Gastroesophageal sphincter (tissue), 4 donors: ENCODE data around the gene CEACAM5. TPM values are rescaled to one million over a fixed set of nuclear protein-coding genes. Genes with fewer than 3 reads are reported as not detected.
"Not testable (repeated sequence)": the region's sequence is repeated elsewhere in the genome, so short reads cannot be mapped to it uniquely, and the experiment has no call there.

Experiments
- ATAC-seq: fragments of 150-250 bp; one replicate; pipeline ENCODE4 v1.9.1; 2016; ENCODE audit warnings: mild to moderate bottlenecking, moderate library complexity
- H3K27ac ChIP-seq, 4 donors: fragments of 200-600 bp; sonication (generic) in 3 of 4; 1 replicate in 3 of 4; 2 replicates in 1 of 4; pipeline ENCODE4 v1.5.1; 2016 to 2019
- H3K27me3 ChIP-seq: fragments of 200-600 bp; sonication (generic); one replicate; pipeline ENCODE4 v1.5.1; 2019
- H3K36me3 ChIP-seq, 2 donors: fragments of 200-600 bp; sonication (generic); one replicate each; pipeline ENCODE4 v1.5.1; 2019; ENCODE audit warnings: control low read depth in 1 of 2
- H3K4me1 ChIP-seq, 3 donors: fragments of 200-600 bp; sonication (generic); 1 replicate in 2 of 3; 2 replicates in 1 of 3; pipeline ENCODE4 v1.5.1; 2016 to 2019; ENCODE audit warnings: control low read depth in 2 of 3
- H3K4me3 ChIP-seq, 2 donors: fragments of 200-600 bp; sonication (generic); one replicate each; pipeline ENCODE4 v1.5.1; 2019; ENCODE audit warnings: mild to moderate bottlenecking in 1 of 2, moderate library complexity in 1 of 2
- H3K9me3 ChIP-seq, 3 donors: fragments of 200-600 bp; sonication (generic); one replicate each; pipeline ENCODE4 v1.5.1; 2017 to 2019; ENCODE audit warnings: control low read depth in 2 of 3
- EP300 ChIP-seq: sonication (generic); formaldehyde crosslinking; IDR thresholded peaks from one replicate; pipeline ENCODE4 v1.6.1; 2017; ENCODE audit warnings: antibody characterized with exemption, mild to moderate bottlenecking
- POLR2A ChIP-seq, 2 donors: fragments of 450-650 bp; IDR thresholded peaks; one replicate each; pipeline ENCODE4 v1.6.1; 2017; ENCODE audit warnings: antibody characterized with exemption in 2 of 2, mild to moderate bottlenecking in 2 of 2, moderate library complexity in 1 of 2
- POLR2AphosphoS5 ChIP-seq: sonication (generic); formaldehyde crosslinking; IDR thresholded peaks from one replicate; pipeline ENCODE4 v1.6.1; 2017; ENCODE audit warnings: antibody characterized with exemption
- WGBS, 2 donors: methylation state at CpG; one replicate each; pipeline ENCODE4 v1.1.5; 2018; ENCODE audit warnings: low coverage in 1 of 2; 5-methylcytosine and 5-hydroxymethylcytosine counted together
- total RNA-seq, 4 donors: library from RNA; depleted of rRNA; stranded (reverse); fragments of >200 nt; gene quantifications; one replicate each; pipeline ENCODE4 v1.1.0, GENCODE V29; 2016
- TF ChIP-seq, protein P1 (sequence below), 4 experiments: fragments of 200-600 bp in 2 of 4; fragments of 450-650 bp in 2 of 4; sonication (generic) in 1 of 4; IDR thresholded peaks; one replicate each; pipeline ENCODE4 v1.5.1; 2017 to 2019; ENCODE audit warnings: antibody characterized with exemption in 4 of 4, mild to moderate bottlenecking in 2 of 4, moderate library complexity in 2 of 4

CEACAM5 gene
- total RNA-seq, 4 donors from 2014 or later = 0.31 to 13.9 (median 0.31) TPM; not detected in 1

DNA sequence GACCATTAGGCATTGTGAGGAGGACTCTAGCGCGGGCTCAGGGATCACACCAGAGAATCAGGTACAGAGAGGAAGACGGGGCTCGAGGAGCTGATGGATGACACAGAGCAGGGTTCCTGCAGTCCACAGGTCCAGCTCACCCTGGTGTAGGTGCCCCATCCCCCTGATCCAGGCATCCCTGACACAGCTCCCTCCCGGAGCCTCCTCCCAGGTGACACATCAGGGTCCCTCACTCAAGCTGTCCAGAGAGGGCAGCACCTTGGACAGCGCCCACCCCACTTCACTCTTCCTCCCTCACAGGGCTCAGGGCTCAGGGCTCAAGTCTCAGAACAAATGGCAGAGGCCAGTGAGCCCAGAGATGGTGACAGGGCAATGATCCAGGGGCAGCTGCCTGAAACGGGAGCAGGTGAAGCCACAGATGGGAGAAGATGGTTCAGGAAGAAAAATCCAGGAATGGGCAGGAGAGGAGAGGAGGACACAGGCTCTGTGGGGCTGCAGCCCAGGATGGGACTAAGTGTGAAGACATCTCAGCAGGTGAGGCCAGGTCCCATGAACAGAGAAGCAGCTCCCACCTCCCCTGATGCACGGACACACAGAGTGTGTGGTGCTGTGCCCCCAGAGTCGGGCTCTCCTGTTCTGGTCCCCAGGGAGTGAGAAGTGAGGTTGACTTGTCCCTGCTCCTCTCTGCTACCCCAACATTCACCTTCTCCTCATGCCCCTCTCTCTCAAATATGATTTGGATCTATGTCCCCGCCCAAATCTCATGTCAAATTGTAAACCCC, 2.8 kb upstream of the CEACAM5 start:
- WGBS, 2 donors = 10 to 57% methylated on average over 1 to 4 of the region's 10 CpGs
- no peak for ATAC-seq
- TF ChIP-seq, protein P1, sequence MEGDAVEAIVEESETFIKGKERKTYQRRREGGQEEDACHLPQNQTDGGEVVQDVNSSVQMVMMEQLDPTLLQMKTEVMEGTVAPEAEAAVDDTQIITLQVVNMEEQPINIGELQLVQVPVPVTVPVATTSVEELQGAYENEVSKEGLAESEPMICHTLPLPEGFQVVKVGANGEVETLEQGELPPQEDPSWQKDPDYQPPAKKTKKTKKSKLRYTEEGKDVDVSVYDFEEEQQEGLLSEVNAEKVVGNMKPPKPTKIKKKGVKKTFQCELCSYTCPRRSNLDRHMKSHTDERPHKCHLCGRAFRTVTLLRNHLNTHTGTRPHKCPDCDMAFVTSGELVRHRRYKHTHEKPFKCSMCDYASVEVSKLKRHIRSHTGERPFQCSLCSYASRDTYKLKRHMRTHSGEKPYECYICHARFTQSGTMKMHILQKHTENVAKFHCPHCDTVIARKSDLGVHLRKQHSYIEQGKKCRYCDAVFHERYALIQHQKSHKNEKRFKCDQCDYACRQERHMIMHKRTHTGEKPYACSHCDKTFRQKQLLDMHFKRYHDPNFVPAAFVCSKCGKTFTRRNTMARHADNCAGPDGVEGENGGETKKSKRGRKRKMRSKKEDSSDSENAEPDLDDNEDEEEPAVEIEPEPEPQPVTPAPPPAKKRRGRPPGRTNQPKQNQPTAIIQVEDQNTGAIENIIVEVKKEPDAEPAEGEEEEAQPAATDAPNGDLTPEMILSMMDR (IDR thresholded peaks at IDR 0.05) = no peak
- TF ChIP-seq POLR2A (IDR thresholded peaks at IDR 0.05) (no peak), POLR2AphosphoS5 (no peak), EP300 (no peak)

GRCh38 chr19:41706741-41707501, 1.5 kb upstream of the CEACAM5 start:
- H3K9me3 ChIP-seq = no peaks in the 10 kb centered on the region
- 33% methylated on average over 1 of the region's 26 CpGs; no CpG with 5 or more reads in 1 of the 2 donors for WGBS, 2 donors
- H3K27ac ChIP-seq = no peak overlapping the region
- no peaks in the 10 kb centered on the region for H3K36me3 ChIP-seq
- peak overlapping the region in 1 of 2 donors; percentile 30 for H3K4me3 ChIP-seq
- peaks cover 57% of the 10 kb centered on the region for H3K27me3 ChIP-seq
- no peaks in the 10 kb centered on the region for H3K4me1 ChIP-seq
- TF ChIP-seq, protein P1 (IDR thresholded peaks at IDR 0.05) = peak in 3 of 4 experiments; percentile 4 to 71 (median 42)
- TF ChIP-seq POLR2AphosphoS5 = no peak
- ATAC-seq = no peak

More for the DNA sequence above, 2.8 kb upstream of the CEACAM5 start:
- Histone ChIP-seq H3K4me1 (no peaks in the 10 kb centered on the region), H3K36me3 (no peaks in the 10 kb centered on the region), H3K4me3 (no peak overlapping the region), H3K27ac (no peak overlapping the region), H3K27me3 (peaks cover 70% of the 10 kb centered on the region), H3K9me3 (no peaks in the 10 kb centered on the region)

DNA sequence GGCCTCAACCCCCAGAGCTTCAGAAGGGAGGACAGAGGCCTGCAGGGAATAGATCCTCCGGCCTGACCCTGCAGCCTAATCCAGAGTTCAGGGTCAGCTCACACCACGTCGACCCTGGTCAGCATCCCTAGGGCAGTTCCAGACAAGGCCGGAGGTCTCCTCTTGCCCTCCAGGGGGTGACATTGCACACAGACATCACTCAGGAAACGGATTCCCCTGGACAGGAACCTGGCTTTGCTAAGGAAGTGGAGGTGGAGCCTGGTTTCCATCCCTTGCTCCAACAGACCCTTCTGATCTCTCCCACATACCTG, 969 bp upstream of the CEACAM5 start:
- H3K9me3 ChIP-seq = no peaks in the 10 kb centered on the region
- no peak for TF ChIP-seq POLR2AphosphoS5
- TF ChIP-seq, protein P1 (IDR thresholded peaks at IDR 0.05) = no peak
- TF ChIP-seq EP300 = no peak
- TF ChIP-seq POLR2A (IDR thresholded peaks at IDR 0.05) = no peak
- H3K36me3 ChIP-seq = no peaks in the 10 kb centered on the region
- H3K27ac ChIP-seq = no peak overlapping the region
- H3K4me1 ChIP-seq = no peaks in the 10 kb centered on the region
- H3K4me3 ChIP-seq = no peak overlapping the region
- no peak for ATAC-seq
- WGBS, 2 donors = 0 to 50% methylated on average over 1 of the region's 5 CpGs
- peaks cover 53% of the 10 kb centered on the region for H3K27me3 ChIP-seq

GRCh38 chr19:41707871-41708371, 505 bp upstream of the CEACAM5 start:
- TF ChIP-seq, protein P1 (IDR thresholded peaks at IDR 0.05) = no peak
- TF ChIP-seq POLR2AphosphoS5 (no peak), EP300 (no peak), POLR2A (IDR thresholded peaks at IDR 0.05) (no peak)
- H3K27me3 ChIP-seq = peaks cover 54% of the 10 kb centered on the region
- H3K4me3 ChIP-seq = no peak overlapping the region
- no peaks in the 10 kb centered on the region for H3K9me3 ChIP-seq
- H3K4me1 ChIP-seq = no peaks in the 10 kb centered on the region
- WGBS, 2 donors = no CpG with 5 or more reads among the region's 5 CpGs
- no peak overlapping the region for H3K27ac ChIP-seq
- no peaks in the 10 kb centered on the region for H3K36me3 ChIP-seq
- no peak for ATAC-seq

GRCh38 chr19:41709516-41709915, 1.1 kb downstream of the CEACAM5 start:
- peaks cover 57% of the 10 kb centered on the region for H3K27me3 ChIP-seq
- WGBS, 2 donors = 84 to 100% methylated on average over 1 to 5 of the region's 8 CpGs
- H3K4me3 ChIP-seq, H3K36me3 ChIP-seq, ATAC-seq, H3K9me3 ChIP-seq, H3K27ac ChIP-seq, H3K4me1 ChIP-seq: not testable (repeated sequence)
